ENCODE data around the gene DDX6.

- TF ChIP-seq CTCF (IDR thresholded peaks at IDR 0.05) (no peak), POLR2A (IDR thresholded peaks at IDR 0.05; ENCODE audit: low read length) (no peak), CBX8 (IDR thresholded peaks at IDR 0.05) (no peak), RAD21 (conservative IDR thresholded peaks at IDR 0.05 in 1 of 2, IDR thresholded peaks at IDR 0.05 in 1 of 2) (no peak), RFX5 (IDR thresholded peaks at IDR 0.05) (no peak)
- TF ChIP-seq, protein P1, sequence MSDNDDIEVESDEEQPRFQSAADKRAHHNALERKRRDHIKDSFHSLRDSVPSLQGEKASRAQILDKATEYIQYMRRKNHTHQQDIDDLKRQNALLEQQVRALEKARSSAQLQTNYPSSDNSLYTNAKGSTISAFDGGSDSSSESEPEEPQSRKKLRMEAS (IDR thresholded peaks at IDR 0.05): no peak
These were observed 16.9 kb downstream of the DDX6 start for GRCh38 chr11:118774032-118774431.
